AG09319 (cell line): Measurements from ENCODE around the gene DHDDS.
"Not testable (repeated sequence)": the region's sequence is repeated elsewhere in the genome, so short reads cannot be mapped to it uniquely, and the experiment has no call there.

Source experiments
- DNase-seq: peaks from one replicate; pipeline ENCODE4 v3.0.0-alpha.2; 2010; ENCODE audit warnings: low read depth; ENCODE audit errors: extremely low read depth
- CTCF ChIP-seq: IDR thresholded peaks from 2 replicates; pipeline ENCODE4 v1.5.1; 2011; ENCODE audit warnings: low read depth, mild to moderate bottlenecking, inconsistent platforms, low read length, moderate library complexity

Gene DHDDS

DNA sequence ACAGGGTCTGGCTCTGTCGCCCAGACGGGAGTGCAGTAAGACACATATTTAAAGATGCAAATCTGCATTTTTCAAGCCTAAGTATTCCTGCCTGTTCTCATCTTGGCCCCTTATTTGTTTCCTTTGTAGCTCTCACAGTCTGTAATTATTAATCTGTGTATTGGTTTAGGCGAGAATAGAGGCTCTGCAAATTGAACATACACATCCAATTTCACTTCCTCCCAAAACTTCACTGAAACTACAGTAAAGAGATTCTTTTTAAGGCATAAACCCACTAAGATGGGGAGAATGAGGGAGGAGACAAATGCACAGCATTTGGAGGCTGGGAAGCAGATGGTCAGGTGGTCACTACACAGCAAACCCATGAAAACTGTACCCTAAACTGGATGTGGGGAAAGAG is 61.1 kb downstream of the DHDDS start:
- no peak for TF ChIP-seq CTCF
- no peak for DNase-seq

DNA sequence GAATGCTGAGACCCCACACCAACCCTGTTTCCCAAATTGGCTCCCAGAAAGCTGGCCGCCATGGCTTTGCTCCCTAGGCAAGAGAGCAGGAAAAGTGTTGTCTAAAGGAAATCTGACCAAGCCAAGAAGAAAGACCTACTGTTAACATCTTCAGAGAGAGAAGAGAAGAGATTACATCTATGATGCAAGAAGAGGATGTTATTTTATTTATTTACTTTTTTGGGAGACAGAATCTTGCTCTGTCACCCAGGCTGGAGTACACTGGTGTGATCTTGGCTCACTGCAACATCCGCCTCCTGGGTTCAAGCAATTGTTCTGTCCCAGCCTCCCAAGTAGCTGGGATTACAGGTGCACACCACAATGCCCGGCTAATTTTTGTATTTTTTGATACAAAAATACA is 61.8 kb downstream of the DHDDS start:
- no peak for TF ChIP-seq CTCF
- no peak for DNase-seq

DNA sequence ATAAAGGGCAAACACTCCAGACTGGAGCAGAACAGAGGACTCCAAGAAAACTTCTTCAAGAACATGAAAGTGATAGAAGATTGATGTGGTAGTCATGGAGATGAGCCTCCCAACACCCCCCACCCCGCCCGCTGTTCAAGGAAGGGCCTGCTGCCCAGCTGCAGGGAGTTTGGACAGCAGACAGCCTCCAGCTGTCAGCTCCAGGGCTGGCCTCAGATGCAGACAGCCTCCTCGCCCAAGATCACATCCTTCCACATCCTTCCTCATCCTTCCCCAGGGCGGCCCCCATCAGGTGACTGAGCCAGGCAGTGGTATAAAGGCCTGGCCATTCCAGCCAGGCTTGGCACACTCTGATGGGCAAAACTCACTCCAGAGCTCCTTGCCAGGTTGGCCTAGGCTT is 64.7 kb downstream of the DHDDS start:
- no peak for DNase-seq
- no peak for TF ChIP-seq CTCF

GRCh38 chr1:26498894-26499293 is 66.8 kb downstream of the DHDDS start:
- TF ChIP-seq CTCF = no peak

GRCh38 chr1:26500488-26501175 is 68.5 kb downstream of the DHDDS start:
- no peak for TF ChIP-seq CTCF
- DNase-seq = peak; percentile 44

More at GRCh38 chr1:26498894-26499293, 66.8 kb downstream of the DHDDS start:
- no peak for DNase-seq

DNA sequence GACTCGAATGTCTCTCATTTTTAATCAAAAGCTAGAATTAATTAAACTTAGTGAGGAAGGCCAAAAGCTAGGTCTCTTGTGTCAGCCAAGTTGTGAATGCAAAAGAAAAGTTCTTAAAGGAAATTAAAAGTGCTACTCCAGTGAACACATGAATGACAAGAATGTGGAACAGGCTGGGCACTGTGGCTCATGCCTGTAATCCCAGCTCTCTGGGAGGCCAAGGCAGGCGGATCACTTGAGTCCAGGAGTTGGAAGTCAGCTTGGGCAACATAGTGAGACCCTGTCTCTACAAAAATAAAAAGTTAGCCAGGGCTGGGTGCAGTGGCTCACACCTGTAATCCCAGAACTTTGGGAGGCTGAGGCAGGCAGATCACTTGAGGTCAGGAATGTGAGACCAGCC is 78.6 kb downstream of the DHDDS start:
- DNase-seq = not testable (repeated sequence)

DNA sequence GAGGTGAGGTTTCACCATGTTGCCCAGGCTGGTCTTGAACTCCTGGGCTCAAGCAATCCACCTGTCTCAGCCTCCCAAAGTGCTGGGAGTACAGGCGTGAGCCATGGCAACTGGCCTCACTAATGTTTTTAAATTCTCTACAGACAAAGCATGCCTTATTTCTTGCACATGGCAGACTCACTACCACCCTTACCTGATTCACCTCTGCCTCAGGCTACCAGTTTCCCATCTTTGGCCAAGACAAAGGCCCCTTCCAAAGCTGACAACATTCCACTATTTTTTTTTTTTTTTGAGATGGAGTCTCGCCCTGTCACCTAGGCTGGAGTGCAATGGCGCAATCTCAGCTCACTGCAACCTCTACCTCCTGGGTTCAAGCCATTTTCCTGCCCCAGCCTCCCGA is 83.7 kb downstream of the DHDDS start:
- DNase-seq = not testable (repeated sequence)

DNA sequence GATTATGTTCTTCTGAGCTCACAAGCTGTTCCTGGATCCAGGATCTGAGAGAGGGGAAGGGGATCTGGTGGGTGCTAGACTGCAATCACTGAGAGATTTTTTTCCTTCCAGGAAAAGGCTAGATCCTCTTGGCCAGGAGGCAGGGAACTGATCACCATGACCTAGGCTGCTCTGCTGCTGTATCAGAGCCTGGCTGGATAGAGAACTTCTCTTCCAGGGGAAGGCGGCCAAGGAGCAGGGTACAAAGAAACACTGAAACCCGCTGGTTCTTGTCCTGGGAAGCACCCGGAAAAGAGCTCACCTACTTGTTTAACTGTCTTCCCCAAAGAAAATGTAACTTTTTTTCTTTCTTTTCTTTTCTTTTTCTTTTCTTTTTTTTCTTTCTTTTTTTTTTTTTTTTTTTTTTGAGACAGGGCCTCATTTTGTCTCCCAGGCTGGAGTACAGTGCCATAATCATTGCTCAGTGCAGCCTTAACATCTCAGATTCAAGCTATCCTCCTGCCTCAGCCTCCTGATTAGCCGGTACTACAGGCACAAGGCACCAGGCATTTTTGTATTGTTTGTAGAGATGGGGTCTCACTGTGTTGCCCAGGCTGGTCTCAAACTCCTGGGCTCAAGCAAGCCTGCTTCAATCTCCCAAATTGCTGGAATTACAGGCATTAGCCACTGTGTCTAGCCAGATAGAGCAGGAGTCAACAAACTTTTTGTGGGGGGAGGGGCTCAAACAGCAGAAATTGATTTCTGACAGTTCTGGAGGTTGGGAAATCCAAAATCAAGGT is 85.1 kb downstream of the DHDDS start:
- TF ChIP-seq CTCF = no peak
- DNase-seq = no peak
